ENCODE results near the gene VN1R5.

DNA sequence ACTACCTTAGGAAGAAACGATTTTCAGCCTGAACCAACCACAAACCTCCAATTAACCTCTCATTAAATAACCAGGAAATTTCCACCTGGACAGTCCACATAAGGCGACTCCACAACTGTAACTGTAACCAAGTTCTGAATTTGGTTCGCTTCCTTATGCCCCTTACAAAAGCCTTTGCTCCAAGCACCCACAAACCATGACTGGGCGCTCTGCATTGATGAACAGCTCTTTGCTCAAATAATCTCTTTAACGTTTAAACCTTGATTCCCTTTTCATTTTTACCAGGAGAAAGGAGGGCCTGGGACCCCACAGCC lies 45.9 kb upstream of the VN1R5 start:
- TF ChIP-seq, protein P1, sequence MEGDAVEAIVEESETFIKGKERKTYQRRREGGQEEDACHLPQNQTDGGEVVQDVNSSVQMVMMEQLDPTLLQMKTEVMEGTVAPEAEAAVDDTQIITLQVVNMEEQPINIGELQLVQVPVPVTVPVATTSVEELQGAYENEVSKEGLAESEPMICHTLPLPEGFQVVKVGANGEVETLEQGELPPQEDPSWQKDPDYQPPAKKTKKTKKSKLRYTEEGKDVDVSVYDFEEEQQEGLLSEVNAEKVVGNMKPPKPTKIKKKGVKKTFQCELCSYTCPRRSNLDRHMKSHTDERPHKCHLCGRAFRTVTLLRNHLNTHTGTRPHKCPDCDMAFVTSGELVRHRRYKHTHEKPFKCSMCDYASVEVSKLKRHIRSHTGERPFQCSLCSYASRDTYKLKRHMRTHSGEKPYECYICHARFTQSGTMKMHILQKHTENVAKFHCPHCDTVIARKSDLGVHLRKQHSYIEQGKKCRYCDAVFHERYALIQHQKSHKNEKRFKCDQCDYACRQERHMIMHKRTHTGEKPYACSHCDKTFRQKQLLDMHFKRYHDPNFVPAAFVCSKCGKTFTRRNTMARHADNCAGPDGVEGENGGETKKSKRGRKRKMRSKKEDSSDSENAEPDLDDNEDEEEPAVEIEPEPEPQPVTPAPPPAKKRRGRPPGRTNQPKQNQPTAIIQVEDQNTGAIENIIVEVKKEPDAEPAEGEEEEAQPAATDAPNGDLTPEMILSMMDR (IDR thresholded peaks at IDR 0.05 in 2 of 3, conservative IDR thresholded peaks at IDR 0.05 in 1 of 3; ENCODE audit: borderline replicate concordance in 1 of 3, insufficient read depth in 1 of 3, low read depth in 2 of 3, low read length in 2 of 3): no peak
- TF ChIP-seq, protein P2, sequence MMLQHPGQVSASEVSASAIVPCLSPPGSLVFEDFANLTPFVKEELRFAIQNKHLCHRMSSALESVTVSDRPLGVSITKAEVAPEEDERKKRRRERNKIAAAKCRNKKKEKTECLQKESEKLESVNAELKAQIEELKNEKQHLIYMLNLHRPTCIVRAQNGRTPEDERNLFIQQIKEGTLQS (IDR thresholded peaks at IDR 0.05): no peak
- TF ChIP-seq EZH2phosphoT487 (IDR thresholded peaks at IDR 0.05; ENCODE audit: borderline replicate concordance) (no peak), ZNF274 (IDR thresholded peaks at IDR 0.05; ENCODE audit: low read depth, low read length) (no peak), EZH2 (IDR thresholded peaks at IDR 0.05) (no peak), SIN3A (IDR thresholded peaks at IDR 0.05; ENCODE audit: low read depth) (no peak), POLR2A (IDR thresholded peaks at IDR 0.05; ENCODE audit: borderline replicate concordance, extremely low read depth, insufficient read depth, insufficient read length) (no peak), JUND (IDR thresholded peaks at IDR 0.05) (no peak), ELF1 (IDR thresholded peaks at IDR 0.05; ENCODE audit: borderline replicate concordance, low read depth) (no peak), RAD21 (IDR thresholded peaks at IDR 0.05; ENCODE audit: low read depth) (no peak)
- TF ChIP-seq, protein P3, sequence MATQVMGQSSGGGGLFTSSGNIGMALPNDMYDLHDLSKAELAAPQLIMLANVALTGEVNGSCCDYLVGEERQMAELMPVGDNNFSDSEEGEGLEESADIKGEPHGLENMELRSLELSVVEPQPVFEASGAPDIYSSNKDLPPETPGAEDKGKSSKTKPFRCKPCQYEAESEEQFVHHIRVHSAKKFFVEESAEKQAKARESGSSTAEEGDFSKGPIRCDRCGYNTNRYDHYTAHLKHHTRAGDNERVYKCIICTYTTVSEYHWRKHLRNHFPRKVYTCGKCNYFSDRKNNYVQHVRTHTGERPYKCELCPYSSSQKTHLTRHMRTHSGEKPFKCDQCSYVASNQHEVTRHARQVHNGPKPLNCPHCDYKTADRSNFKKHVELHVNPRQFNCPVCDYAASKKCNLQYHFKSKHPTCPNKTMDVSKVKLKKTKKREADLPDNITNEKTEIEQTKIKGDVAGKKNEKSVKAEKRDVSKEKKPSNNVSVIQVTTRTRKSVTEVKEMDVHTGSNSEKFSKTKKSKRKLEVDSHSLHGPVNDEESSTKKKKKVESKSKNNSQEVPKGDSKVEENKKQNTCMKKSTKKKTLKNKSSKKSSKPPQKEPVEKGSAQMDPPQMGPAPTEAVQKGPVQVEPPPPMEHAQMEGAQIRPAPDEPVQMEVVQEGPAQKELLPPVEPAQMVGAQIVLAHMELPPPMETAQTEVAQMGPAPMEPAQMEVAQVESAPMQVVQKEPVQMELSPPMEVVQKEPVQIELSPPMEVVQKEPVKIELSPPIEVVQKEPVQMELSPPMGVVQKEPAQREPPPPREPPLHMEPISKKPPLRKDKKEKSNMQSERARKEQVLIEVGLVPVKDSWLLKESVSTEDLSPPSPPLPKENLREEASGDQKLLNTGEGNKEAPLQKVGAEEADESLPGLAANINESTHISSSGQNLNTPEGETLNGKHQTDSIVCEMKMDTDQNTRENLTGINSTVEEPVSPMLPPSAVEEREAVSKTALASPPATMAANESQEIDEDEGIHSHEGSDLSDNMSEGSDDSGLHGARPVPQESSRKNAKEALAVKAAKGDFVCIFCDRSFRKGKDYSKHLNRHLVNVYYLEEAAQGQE (IDR thresholded peaks at IDR 0.05; ENCODE audit: low read depth): no peak
- TF ChIP-seq, protein P4, sequence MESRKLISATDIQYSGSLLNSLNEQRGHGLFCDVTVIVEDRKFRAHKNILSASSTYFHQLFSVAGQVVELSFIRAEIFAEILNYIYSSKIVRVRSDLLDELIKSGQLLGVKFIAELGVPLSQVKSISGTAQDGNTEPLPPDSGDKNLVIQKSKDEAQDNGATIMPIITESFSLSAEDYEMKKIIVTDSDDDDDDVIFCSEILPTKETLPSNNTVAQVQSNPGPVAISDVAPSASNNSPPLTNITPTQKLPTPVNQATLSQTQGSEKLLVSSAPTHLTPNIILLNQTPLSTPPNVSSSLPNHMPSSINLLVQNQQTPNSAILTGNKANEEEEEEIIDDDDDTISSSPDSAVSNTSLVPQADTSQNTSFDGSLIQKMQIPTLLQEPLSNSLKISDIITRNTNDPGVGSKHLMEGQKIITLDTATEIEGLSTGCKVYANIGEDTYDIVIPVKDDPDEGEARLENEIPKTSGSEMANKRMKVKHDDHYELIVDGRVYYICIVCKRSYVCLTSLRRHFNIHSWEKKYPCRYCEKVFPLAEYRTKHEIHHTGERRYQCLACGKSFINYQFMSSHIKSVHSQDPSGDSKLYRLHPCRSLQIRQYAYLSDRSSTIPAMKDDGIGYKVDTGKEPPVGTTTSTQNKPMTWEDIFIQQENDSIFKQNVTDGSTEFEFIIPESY (IDR thresholded peaks at IDR 0.05; ENCODE audit: extremely low read depth, insufficient replicate concordance, low read length): no peak
